NCI-H345 (cell line): Measurements from ENCODE around the gene MAPK14.

Experiments used
- DNase-seq: peaks from one replicate; lab custom pipeline; 2025; lab: John Stamatoyannopoulos, UW

Gene MAPK14

DNA sequence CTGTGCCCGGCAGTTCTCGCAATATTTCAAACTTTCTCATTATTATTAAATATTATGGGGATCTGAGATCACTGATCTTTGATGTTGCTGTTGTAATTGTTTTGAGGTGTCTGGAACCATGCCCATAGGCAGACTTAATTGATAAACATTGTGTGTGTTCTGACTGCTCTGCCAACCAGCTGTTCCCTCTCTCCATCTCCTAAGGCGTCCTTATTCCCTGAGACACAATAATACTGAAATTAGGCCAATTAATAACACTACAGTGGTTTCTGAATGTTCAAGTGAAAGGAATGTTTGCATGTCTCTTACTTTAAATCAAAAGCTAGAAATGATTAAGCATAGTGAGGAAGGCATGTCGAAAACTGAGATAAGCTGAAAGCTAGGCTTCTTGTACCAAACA, 7.6 kb downstream of the MAPK14 start:
- DNase-seq = no peak

DNA sequence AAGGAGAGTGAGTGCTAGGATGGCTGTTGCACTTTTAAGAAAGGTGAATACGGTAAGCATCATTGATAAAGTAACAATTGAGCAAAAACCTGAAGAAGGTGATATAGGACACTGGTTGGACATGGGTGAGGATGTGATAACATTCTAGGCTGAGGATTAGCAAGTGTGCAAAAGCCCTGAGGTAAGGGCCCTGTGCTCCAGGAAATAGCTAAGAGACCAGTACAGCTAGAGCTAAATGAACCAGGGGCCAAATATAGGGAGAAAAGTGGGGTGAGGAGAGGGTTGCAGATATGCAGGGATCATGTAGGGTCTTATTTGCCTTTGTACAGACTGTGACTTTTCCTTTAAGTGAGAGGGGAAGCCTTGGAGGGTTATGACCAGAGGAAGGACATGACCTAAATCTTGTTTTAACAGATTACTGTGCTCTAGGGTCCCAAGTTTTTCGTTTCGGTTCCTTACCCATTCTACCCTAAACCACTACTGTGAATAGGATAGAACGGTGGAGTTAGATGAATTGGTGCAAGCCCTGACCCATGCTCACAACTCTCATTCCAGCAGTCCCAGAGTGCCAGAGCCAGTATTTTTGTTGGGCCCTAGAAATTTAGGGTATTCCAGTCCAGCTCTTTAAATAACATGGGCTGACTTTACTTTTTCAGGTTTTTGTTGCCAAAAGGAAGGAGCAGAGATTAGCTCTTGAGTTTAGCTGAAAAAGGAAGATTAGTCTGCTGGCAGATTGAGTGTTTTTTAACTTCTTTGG, 10.7 kb downstream of the MAPK14 start:
- no peak for DNase-seq

GRCh38 chr6:36039112-36039511, 11.5 kb downstream of the MAPK14 start:
- no peak for DNase-seq

DNA sequence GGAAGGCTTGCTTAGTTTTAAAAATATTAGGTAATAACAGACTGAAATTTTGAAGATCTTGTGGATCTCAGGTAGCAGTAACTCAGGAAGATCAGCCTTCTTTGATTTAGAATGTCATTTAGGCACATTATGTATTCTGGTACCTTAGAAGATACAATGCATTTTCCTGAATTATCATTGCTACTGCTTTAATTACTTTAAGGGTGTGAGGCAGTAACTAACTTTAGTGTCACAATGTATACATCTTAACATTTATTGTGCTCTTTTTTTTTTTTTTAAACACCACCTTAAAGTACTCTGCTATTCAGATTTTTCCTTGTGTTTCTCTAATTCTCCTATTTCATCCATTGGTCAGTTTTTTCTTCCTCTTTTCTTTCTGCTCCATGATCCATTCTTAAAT, 13.3 kb downstream of the MAPK14 start:
- no peak for DNase-seq

GRCh38 chr6:36042618-36043260, 15.1 kb downstream of the MAPK14 start:
- no peak for DNase-seq

DNA sequence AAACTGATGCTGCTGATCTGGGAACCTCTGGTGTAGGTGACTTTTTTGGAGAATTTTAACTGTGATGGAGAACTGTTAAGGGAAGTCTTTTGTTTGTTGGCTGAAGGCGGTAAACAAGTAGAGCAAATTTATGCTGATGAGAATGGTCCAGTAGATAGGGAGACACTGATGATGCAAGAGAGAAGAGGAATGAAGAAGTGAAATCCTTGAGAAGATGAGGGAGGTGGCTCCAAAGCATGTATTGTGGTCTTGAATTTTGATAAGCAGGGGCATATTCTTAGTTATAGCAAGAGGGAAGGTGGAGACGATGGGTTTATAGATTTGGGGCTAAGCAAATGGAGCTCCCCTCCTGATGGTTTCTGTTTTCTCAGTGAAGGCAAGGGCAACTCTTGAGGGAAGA, 22.0 kb downstream of the MAPK14 start:
- no peak for DNase-seq

DNA sequence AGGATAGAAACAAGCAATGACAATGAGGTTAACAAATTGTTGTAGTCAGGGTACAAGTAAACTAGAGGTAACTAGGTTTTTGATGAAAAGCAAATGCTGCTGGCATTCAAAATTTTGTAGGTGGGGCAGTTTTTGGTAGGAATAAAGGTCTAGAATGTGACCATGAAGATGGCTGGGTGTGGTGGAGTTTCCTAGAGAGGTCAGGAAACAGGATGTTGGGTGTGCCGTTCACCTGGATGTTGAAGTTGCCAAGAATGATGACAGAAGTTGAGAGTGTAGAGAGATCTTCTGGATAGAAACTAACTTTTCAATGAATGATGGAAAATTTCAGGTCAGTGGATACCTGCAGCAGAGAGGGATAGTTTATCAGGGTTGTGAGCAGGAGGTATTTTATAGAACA, 22.7 kb downstream of the MAPK14 start:
- no peak for DNase-seq

DNA sequence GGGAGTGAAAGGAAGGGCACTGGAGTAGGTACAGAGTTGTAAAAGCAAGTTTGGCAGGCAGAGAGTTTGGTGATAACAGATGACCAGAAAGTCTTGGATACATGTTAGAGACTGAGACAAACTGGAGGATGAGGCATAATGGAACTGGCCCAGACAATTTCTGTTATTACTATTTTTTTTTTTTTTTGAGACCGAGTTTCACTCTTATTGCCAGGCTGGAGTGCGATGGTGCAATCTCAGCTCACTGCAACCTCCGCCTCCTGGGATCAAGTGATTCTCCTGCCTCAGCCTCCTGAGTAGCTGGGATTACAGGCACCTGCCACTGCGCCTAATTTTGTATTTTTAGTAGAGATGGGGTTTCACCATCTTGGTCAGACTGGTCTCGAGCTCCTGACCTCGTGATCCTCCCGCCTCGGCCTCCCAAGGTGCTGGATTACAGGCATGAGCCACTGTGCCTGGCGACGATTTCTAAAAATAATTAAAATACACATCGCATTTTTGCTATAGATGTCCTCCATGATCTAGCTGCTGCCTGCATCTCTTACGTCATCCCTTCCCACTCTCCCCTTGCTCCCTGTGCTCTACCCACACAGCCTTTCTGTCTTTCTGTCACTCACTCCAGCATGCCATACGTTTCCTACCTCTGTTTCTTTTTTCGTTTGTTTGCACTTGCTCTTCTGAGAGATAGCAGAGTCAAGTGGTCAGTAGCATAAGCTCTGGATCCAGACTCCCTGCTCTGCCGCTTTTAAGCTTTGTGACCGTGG, 23.5 kb downstream of the MAPK14 start:
- no peak for DNase-seq

- no peak for DNase-seq
Observed at GRCh38 chr6:36052097-36052496, 24.5 kb downstream of the MAPK14 start.

DNA sequence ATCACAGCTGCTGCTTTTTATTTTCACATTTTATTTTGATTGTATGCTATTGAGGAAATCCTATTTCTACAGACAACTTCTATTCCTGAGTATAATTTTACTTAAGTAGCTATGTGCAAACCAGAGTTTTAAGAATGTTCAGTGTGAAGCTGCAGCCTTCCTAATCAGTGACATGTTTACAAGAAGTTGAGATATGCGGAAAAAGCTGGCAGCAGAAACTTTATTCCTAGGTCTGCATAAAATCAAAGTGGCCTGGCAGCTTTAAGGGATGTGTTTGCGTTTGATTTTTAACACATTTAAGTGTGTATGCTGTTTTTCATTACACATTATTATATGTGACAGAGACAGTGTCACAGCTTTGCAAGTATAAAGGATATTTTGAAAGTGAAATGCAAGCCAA, 26.3 kb downstream of the MAPK14 start:
- no peak for DNase-seq

GRCh38 chr6:36054415-36054814, 26.8 kb downstream of the MAPK14 start:
- DNase-seq = no peak

DNA sequence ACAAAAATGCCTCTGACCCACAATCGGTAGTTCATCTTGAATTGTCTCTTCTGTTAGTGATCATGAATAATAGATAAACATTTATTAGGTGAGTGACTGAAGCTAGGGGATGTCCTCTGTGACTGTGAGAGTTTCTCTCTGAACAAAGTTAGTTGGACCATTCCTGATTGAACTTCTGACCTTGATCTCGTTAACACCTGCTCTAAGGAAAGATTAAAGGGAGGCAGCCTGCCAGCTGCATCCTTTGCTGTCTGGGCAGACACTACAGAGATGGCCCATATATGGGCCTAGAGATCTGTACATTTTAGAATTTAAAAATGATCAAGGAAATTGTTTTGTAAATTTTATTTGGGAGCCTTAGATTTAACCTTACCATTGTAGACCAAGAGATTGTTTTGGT, 27.3 kb downstream of the MAPK14 start:
- no peak for DNase-seq

GRCh38 chr6:36056178-36056577, 28.6 kb downstream of the MAPK14 start:
- DNase-seq = no peak

DNA sequence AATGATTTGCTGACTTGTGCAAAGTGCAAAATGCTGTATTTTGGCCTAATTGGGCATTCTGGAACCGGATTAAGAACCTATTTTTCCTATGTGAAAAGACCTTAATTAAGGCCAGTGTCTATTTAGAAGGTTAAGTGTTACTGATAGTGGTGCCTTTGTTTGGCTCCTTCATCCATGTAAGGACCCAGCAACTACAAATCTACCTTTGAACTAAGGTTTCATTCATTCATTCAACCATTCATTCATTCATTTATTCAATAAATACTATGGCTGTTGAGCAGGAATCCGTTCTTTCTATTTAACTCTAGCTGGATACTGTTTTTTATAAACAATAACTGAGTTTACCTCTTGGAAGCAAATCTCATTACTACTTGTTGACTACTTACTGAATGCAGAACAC, 33.6 kb downstream of the MAPK14 start:
- DNase-seq = no peak

DNA sequence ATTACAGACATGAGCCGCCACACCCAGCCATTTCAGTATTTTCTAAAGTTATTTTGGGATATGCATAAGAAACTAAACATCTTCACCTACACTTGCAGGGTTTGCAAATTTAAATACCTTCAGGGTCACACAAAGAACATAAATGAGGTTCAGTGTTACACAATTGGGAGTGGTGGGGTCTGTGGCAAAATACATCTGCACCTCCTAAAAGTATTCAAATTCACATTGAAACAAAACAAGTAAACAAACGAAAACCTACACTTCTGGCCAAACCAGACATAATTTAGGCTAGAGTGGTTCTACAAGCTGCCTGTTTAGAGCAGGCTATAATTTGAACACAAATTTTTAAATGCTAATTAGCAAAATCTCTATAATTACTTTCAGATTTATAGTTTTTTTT, 34.6 kb downstream of the MAPK14 start:
- no peak for DNase-seq

DNA sequence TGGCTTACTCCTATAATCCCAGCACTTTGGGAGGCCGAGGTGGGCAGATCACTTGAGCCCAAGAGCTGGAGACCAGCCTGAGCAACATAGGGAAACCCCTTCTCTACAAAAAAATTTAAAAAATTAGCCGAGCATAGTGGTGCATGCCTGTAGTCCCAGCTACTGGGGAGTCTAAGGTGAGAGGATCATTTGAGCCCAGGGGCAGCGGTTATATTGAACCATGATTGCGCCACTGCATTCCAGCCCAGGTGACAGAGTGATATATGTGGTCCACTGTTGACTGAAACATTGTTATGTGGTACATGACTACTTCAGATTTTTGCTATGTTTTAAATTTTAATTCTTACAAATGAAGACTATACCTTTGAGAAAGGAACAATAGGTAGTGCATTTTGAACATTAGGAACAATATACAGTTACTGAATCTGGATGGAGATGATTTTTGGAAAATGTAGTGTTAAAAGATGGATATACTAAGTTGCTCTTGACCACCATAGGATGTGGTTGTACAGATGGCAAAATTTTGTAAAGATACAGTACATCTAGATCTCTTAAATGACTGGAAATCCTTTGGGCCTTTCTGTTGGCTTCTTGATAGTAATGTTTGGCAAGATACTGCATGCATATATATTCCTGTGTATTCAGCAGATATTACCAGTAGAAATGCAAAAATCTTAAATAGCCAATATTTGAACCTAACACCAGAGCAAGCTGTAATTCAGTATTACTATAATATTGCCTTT, 35.9 kb downstream of the MAPK14 start:
- DNase-seq = no peak

GRCh38 chr6:36064770-36065396, 37.3 kb downstream of the MAPK14 start:
- DNase-seq = no peak

- no peak for DNase-seq
Observed at GRCh38 chr6:36065916-36066315, 38.3 kb downstream of the MAPK14 start.

DNA sequence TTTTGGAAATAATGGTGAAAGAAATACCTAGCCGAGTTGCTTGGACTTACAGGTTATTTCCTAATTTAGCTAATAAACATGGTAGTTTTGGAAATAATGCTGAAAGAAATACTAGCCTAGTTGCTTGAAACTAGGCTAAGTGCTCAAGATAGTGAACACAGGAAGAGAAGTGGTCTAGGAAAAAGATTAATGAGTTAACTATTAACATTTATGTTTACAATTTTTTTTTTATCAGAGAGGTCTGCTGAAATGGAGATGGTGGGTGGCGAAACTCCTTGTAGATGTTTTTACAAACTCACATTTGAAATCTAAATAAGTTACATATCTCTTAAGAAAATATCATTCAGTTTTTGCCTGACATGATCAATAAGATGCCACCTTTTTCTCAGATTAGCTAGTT, 39.2 kb downstream of the MAPK14 start:
- no peak for DNase-seq

GRCh38 chr6:36067374-36068011, 39.9 kb downstream of the MAPK14 start:
- no peak for DNase-seq

DNA sequence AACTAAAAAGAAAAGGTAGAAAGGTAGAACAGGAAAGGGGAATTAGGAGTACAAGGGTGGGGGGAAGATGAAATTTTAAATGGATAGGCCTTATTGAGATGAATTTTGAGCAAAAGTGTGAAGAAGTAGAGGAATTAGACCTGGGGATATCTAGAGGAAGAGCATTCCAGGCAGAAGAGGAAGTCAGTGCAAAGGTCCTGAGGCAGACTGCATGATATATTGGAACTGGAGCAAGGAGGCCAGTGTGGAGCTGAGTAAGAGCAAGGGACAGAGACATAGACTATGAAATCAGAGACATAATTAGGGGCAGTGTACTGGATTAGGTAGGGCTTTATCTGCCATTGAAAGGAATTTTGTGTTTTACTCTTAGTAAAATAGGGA, 40.4 kb downstream of the MAPK14 start:
- DNase-seq = no peak

DNA sequence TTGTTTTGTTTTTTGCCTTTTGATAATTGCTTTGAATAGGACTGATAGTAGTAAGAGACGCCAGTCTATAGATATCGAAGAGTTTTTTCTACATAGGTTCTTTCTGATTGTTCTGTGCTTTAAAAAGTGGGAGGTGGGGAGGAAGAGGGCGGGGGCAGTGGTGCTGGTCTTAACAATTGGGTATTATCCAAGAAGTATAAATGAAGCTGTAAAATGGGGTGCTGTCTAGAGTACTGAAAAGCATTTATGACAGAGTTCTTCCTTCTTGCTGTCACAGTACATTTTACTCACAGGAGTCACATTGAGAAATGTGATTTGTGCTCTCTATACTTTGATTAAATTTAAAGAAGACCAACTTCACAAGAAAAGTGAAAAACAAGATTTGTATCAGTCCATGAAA, 41.0 kb downstream of the MAPK14 start:
- DNase-seq = no peak
